Measurements from ENCODE around the gene CATSPERB.
"Not testable (repeated sequence)": the region's sequence is repeated elsewhere in the genome, so short reads cannot be mapped to it uniquely, and the experiment has no call there.

Gene CATSPERB

GRCh38 chr14:91582761-91583160, 149.1 kb downstream of the CATSPERB start:
- DNase-seq: no peak

- DNase-seq: no peak
These were observed 150.9 kb downstream of the CATSPERB start for GRCh38 chr14:91580876-91581577.

GRCh38 chr14:91577632-91578233, 154.2 kb downstream of the CATSPERB start:
- no peak for DNase-seq

- DNase-seq: no peak
These were observed 156.2 kb downstream of the CATSPERB start for GRCh38 chr14:91575469-91576208.

GRCh38 chr14:91573894-91574837, 157.7 kb downstream of the CATSPERB start:
- peak in 52 of 58 donors; percentile 7 to 77 (median 44) for DNase-seq

- peak in 8 of 58 donors; percentile 9 to 46 (median 37) for DNase-seq
These were observed 158.4 kb downstream of the CATSPERB start for GRCh38 chr14:91573528-91573893.

GRCh38 chr14:91570021-91570420, 161.9 kb downstream of the CATSPERB start:
- DNase-seq: no peak

GRCh38 chr14:91569301-91569700, 162.6 kb downstream of the CATSPERB start:
- no peak for DNase-seq

- DNase-seq: no peak
These were observed 163.3 kb downstream of the CATSPERB start for GRCh38 chr14:91568626-91569025.

- DNase-seq: not testable (repeated sequence)
These were observed 164.1 kb downstream of the CATSPERB start for GRCh38 chr14:91567827-91568226.

- DNase-seq: no peak
These were observed 176.4 kb downstream of the CATSPERB start for GRCh38 chr14:91555531-91555930.

GRCh38 chr14:91554535-91555332, 177.2 kb downstream of the CATSPERB start:
- DNase-seq: no peak

- DNase-seq: no peak
These were observed 183.8 kb downstream of the CATSPERB start for GRCh38 chr14:91548108-91548507.

GRCh38 chr14:91545946-91546716, 185.8 kb downstream of the CATSPERB start:
- DNase-seq: no peak

- no peak for DNase-seq
These were observed 186.7 kb downstream of the CATSPERB start for GRCh38 chr14:91545204-91545603.

- DNase-seq: no peak
These were observed 195.6 kb downstream of the CATSPERB start for GRCh38 chr14:91536327-91536726.

GRCh38 chr14:91534059-91534458, 197.8 kb downstream of the CATSPERB start:
- DNase-seq: not testable (repeated sequence)

GRCh38 chr14:91533623-91534022, 198.3 kb downstream of the CATSPERB start:
- no peak for DNase-seq

All from anterior cingulate cortex (tissue), 58 donors.